NCI-H2196 treated with DMSO at 0.1 percent for 48 hours (cell line): ENCODE results near the gene PRPF40A.
"Not testable (repeated sequence)": the region's sequence is repeated elsewhere in the genome, so short reads cannot be mapped to it uniquely, and the experiment has no call there.

Experiments used
- DNase-seq: peaks from one replicate; lab custom pipeline; 2025; ENCODE audit not compliant: unreplicated experiment; lab: John Stamatoyannopoulos, UW

Gene PRPF40A

GRCh38 chr2:152717228-152718075 lies at the start of gene PRPF40A:
Gene PRPF40A, minus strand, starts transcription at chr2:152717461. Its CDS starts 22 bp downstream, at chr2:152717439.
- peak; percentile 94 for DNase-seq

- no peak for DNase-seq
These were observed 49.7 kb upstream of the PRPF40A start for GRCh38 chr2:152766928-152767327.

GRCh38 chr2:152763651-152764050 lies 46.4 kb upstream of the PRPF40A start:
- no peak for DNase-seq

- DNase-seq: not testable (repeated sequence)
These were observed 45.9 kb upstream of the PRPF40A start for GRCh38 chr2:152763208-152763607.

GRCh38 chr2:152762202-152762601 lies 44.9 kb upstream of the PRPF40A start:
- DNase-seq: no peak

GRCh38 chr2:152761214-152761613 lies 44.0 kb upstream of the PRPF40A start:
- no peak for DNase-seq

- DNase-seq: no peak
These were observed 42.2 kb upstream of the PRPF40A start for GRCh38 chr2:152759290-152760072.

- no peak for DNase-seq
These were observed 37.8 kb upstream of the PRPF40A start for GRCh38 chr2:152755029-152755428.

GRCh38 chr2:152747751-152748150 lies 30.5 kb upstream of the PRPF40A start:
- DNase-seq: not testable (repeated sequence)

GRCh38 chr2:152743002-152743401 lies 25.7 kb upstream of the PRPF40A start:
- DNase-seq: peak; percentile 1

- peak; percentile 11 for DNase-seq
These were observed 23.6 kb upstream of the PRPF40A start for GRCh38 chr2:152740743-152741328.

GRCh38 chr2:152739705-152740104 lies 22.4 kb upstream of the PRPF40A start:
- DNase-seq: not testable (repeated sequence)

- no peak for DNase-seq
These were observed 21.2 kb upstream of the PRPF40A start for GRCh38 chr2:152738438-152738837.

GRCh38 chr2:152737509-152737908 lies 20.2 kb upstream of the PRPF40A start:
- DNase-seq: not testable (repeated sequence)

GRCh38 chr2:152730591-152731333 lies 13.5 kb upstream of the PRPF40A start:
- no peak for DNase-seq

GRCh38 chr2:152729844-152730243 lies 12.6 kb upstream of the PRPF40A start:
- no peak for DNase-seq

GRCh38 chr2:152723918-152724317 lies 6.7 kb upstream of the PRPF40A start:
- DNase-seq: no peak

- not testable (repeated sequence) for DNase-seq
These were observed 5.4 kb upstream of the PRPF40A start for GRCh38 chr2:152722639-152723038.

- no peak for DNase-seq
These were observed 3.5 kb upstream of the PRPF40A start for GRCh38 chr2:152720794-152721193.

GRCh38 chr2:152718909-152719645 lies 1.8 kb upstream of the PRPF40A start:
- DNase-seq: no peak
